Right lobe of liver (tissue), 4 donors: Measurements from ENCODE around the gene NYAP1.

Experiments
- CTCF ChIP-seq, 4 donors: fragments of 200-600 bp in 3 of 4; fragments of 450-650 bp in 1 of 4; IDR thresholded peaks; one replicate each; pipeline versions ENCODE4 v1.5.1 to v1.8.0; 2016 to 2022; ENCODE audit warnings: antibody characterized with exemption in 4 of 4, mild to moderate bottlenecking in 2 of 4
- POLR2A ChIP-seq: fragments of 450-650 bp; IDR thresholded peaks from one replicate; pipeline ENCODE4 v1.6.1; 2017; ENCODE audit warnings: antibody characterized with exemption, mild to moderate bottlenecking
- donor health status: DM: no; HTN: no; CAD: no.
- donor health status: DM: no; HTN: no; CAD: no.
- donor health status: DM: no; HTN: yes; CAD: no.

DNA sequence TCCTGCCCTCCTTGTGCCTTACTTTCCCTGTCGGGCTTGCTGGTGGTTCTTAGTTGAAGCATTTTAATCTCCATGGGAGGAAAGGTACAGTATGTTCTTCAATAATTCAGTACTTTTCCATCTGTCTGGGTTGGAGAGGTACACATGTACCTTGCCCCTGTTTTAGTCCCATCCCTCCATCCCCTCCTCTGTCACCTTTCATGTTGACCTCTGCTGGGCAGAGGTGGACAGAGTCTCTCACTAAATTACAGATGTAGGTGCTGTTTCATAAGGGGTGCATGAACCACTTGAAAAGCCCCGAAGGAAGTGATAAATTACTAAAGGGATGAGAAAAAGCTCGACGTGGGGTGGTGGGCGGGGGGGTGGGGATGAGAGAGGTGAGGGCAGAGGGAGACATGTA is 60.7 kb downstream of the NYAP1 start:
- TF ChIP-seq CTCF (IDR thresholded peaks at IDR 0.05) (no peak), POLR2A (no peak)
